Mesenchymal stem cell (in vitro differentiated cells and primary cell): ENCODE results near the gene GCAT.

Experiments used
- DNase-seq: peaks from one replicate; pipeline ENCODE4 v3.0.0-alpha.2; 2013
- H2AFZ ChIP-seq: one replicate; pipeline ENCODE4 v1.6.1; 2013; ENCODE audit warnings: low read depth, mild to moderate bottlenecking, control low read depth, inconsistent platforms, low read length, moderate library complexity
- H2AK5ac ChIP-seq: 2 replicates; pipeline ENCODE4 v1.6.1; 2013; ENCODE audit warnings: low read length, moderate library complexity, mild to moderate bottlenecking, inconsistent platforms; ENCODE audit not compliant: severe bottlenecking
- H2BK120ac ChIP-seq: one replicate; pipeline ENCODE4 v1.6.1; 2013; ENCODE audit warnings: low read depth, mild to moderate bottlenecking, inconsistent platforms, low read length, moderate library complexity
- H2BK12ac ChIP-seq, 2 experiments: one replicate each; pipeline ENCODE4 v1.6.1; 2013; ENCODE audit warnings: inconsistent platforms in 2 of 2, low read length in 2 of 2, mild to moderate bottlenecking in 2 of 2, moderate library complexity in 2 of 2, control low read depth in 1 of 2
- H2BK15ac ChIP-seq: one replicate; pipeline ENCODE4 v1.6.1; 2013; ENCODE audit warnings: mild to moderate bottlenecking, low read depth, inconsistent platforms; ENCODE audit not compliant: poor library complexity, severe bottlenecking
- H2BK5ac ChIP-seq: 2 replicates; pipeline ENCODE4 v1.6.1; 2013; ENCODE audit warnings: low read depth, mild to moderate bottlenecking, low read length, control low read depth, inconsistent platforms; ENCODE audit not compliant: poor library complexity, severe bottlenecking
- H3K14ac ChIP-seq, 2 experiments: one replicate each; pipeline ENCODE4 v1.6.1; 2013; ENCODE audit warnings: inconsistent platforms in 2 of 2, low read length in 2 of 2, control low read depth in 1 of 2, mild to moderate bottlenecking in 1 of 2, moderate library complexity in 1 of 2
- H3K18ac ChIP-seq, 2 experiments: one replicate each; pipeline ENCODE4 v1.6.1; 2013; ENCODE audit warnings: inconsistent platforms in 2 of 2, low read length in 2 of 2, control low read depth in 1 of 2, low read depth in 1 of 2, mild to moderate bottlenecking in 1 of 2
- H3K23ac ChIP-seq, 2 experiments: one replicate each; pipeline ENCODE4 v1.6.1; 2013; ENCODE audit warnings: inconsistent platforms in 2 of 2, low read length in 2 of 2, mild to moderate bottlenecking in 2 of 2, moderate library complexity in 2 of 2, control low read depth in 1 of 2
- H3K27ac ChIP-seq: 2 replicates; pipeline ENCODE4 v1.5.1; 2013; ENCODE audit warnings: mild to moderate bottlenecking, moderate library complexity, low read length, control low read depth, inconsistent platforms; ENCODE audit not compliant: poor library complexity, severe bottlenecking
- H3K27me3 ChIP-seq, 2 experiments: 2 replicates each; pipeline versions ENCODE4 v1.6.1 to v1.7.0; 2013; ENCODE audit warnings: low read length in 2 of 2, mild to moderate bottlenecking in 2 of 2, moderate library complexity in 2 of 2, control low read depth in 1 of 2, inconsistent platforms in 1 of 2; ENCODE audit not compliant: control insufficient read depth in 1 of 2, insufficient read depth in 1 of 2
- H3K36me3 ChIP-seq, 2 experiments: 2 replicates each; pipeline versions ENCODE4 v1.6.1 to v1.7.0; 2013; ENCODE audit warnings: low read length in 2 of 2, control low read depth in 1 of 2, inconsistent platforms in 1 of 2, low read depth in 1 of 2, mild to moderate bottlenecking in 1 of 2; ENCODE audit not compliant: insufficient read depth in 2 of 2, control insufficient read depth in 1 of 2
- H3K4ac ChIP-seq, 2 experiments: one replicate each; pipeline ENCODE4 v1.6.1; 2013; ENCODE audit warnings: inconsistent platforms in 2 of 2, low read length in 2 of 2, mild to moderate bottlenecking in 2 of 2, moderate library complexity in 2 of 2, control low read depth in 1 of 2, low read depth in 1 of 2
- H3K4me1 ChIP-seq: 2 replicates; pipeline ENCODE4 v1.6.1; 2013; ENCODE audit warnings: low read depth, low read length, control low read depth; ENCODE audit not compliant: control insufficient read depth, insufficient read depth
- H3K4me2 ChIP-seq: 2 replicates; pipeline ENCODE4 v1.6.1; 2013; ENCODE audit warnings: low read length, mild to moderate bottlenecking, inconsistent platforms; ENCODE audit not compliant: poor library complexity, severe bottlenecking
- H3K4me3 ChIP-seq, 2 experiments: 2 replicates each; pipeline versions ENCODE4 v1.5.1 to v1.7.0; 2013; ENCODE audit warnings: low read length in 2 of 2, mild to moderate bottlenecking in 2 of 2, control low read depth in 1 of 2, low read depth in 1 of 2; ENCODE audit not compliant: insufficient read depth in 1 of 2
- H3K79me1 ChIP-seq: replicated peaks from 2 replicates; pipeline ENCODE4 v1.6.1; 2013; ENCODE audit warnings: mild to moderate bottlenecking, control low read depth, low read length, inconsistent platforms; ENCODE audit not compliant: poor library complexity, severe bottlenecking
- H3K9ac ChIP-seq: 2 replicates; pipeline ENCODE4 v1.7.0; 2013; ENCODE audit warnings: mild to moderate bottlenecking, low read length, moderate library complexity
- H3K9me3 ChIP-seq: 2 replicates; pipeline ENCODE4 v1.7.0; 2013; ENCODE audit warnings: mild to moderate bottlenecking, low read length; ENCODE audit not compliant: control insufficient read depth
- H4K8ac ChIP-seq: one replicate; pipeline ENCODE4 v1.6.1; 2013; ENCODE audit warnings: inconsistent platforms, mild to moderate bottlenecking, low read length, moderate library complexity
- H4K91ac ChIP-seq: one replicate; pipeline ENCODE4 v1.6.1; 2013; ENCODE audit warnings: mild to moderate bottlenecking, low read length, inconsistent platforms
- WGBS: methylation state at CpG from one replicate; pipeline ENCODE4 v1.1.7; 2013; ENCODE audit warnings: mixed read lengths; 5-methylcytosine and 5-hydroxymethylcytosine counted together

GCAT gene

DNA sequence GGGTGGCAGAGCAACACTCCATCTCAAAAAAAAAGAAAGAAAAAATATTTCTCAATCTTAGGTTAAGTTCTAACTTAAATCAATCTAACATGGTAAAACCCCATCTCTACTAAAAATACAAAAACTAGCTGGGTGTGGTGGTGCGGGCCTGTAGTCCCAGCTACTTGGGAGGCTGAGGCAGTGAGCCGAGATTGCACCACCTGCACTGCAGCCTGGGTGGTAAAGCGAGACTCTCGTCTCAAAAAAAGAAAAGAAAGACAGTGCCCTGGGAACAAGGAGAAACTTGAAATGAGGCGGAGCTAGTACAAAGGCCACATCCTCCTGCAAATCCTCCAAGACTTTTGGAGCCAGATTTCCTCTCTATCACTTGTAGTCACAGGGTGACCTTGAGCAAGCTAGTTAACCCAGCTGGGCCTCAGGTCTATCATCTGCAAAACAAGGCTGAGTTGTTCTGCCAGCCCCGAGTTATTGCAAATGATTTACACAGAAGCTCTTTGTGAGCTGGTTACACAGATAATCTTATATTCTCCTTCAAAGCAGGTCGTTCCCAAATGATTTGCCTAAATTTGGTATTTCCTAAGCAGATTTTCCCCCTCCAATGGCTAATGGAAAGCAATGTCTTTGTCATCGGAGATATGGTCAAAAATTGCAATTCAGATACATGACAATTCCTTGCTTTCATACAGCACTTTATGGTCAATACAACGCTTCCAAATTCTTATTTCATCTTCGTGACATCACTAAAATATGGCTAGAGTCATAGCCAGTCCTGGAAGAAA is 34.5 kb downstream of the GCAT start:
- Histone ChIP-seq H2BK15ac (no peak overlapping the region), H3K27ac (no peak overlapping the region), H3K4me1 (peaks cover 5% of the 10 kb centered on the region), H3K9ac (peak overlapping the region; percentile 91), H4K91ac (no peak overlapping the region), H3K9me3 (no peaks in the 10 kb centered on the region), H3K4me2 (no peak overlapping the region), H3K18ac (no peak overlapping the region), H3K4me3 (peak overlapping the region in 1 of 2 experiments; percentile 91), H3K27me3 (no peaks in the 10 kb centered on the region), H3K79me1 (peaks cover 13% of the 10 kb centered on the region), H2AK5ac (no peak overlapping the region), H2AFZ (no peak overlapping the region), H2BK5ac (no peak overlapping the region), H3K14ac (no peak overlapping the region), H2BK120ac (no peak overlapping the region), H2BK12ac (no peak overlapping the region), H3K36me3 (peaks cover 24 to 26% of the 10 kb centered on the region in 2 experiments), H3K4ac (no peak overlapping the region), H3K23ac (no peak overlapping the region), H4K8ac (no peak overlapping the region)
- no peak for DNase-seq
- 98% methylated on average over 10 of the region's 10 CpGs for WGBS

GRCh38 chr22:37843741-37844089 is 36.0 kb downstream of the GCAT start:
- peak overlapping the region; percentile 72 for H3K4me2 ChIP-seq
- H3K4ac ChIP-seq = peak overlapping the region in 1 of 2 experiments; percentile 88
- H3K4me1 ChIP-seq = peaks cover 10% of the 10 kb centered on the region
- peak overlapping the region; percentile 90 for H2AFZ ChIP-seq
- peak overlapping the region in 1 of 2 experiments; percentile 80 for H2BK12ac ChIP-seq
- no peaks in the 10 kb centered on the region for H3K9me3 ChIP-seq
- H2BK15ac ChIP-seq = no peak overlapping the region
- peaks cover 17% of the 10 kb centered on the region for H3K79me1 ChIP-seq
- H3K4me3 ChIP-seq = peak overlapping the region; percentile 91 to 96
- H3K9ac ChIP-seq = peak overlapping the region; percentile 91
- no peaks in the 10 kb centered on the region for H3K27me3 ChIP-seq
- peaks cover 13 to 15% of the 10 kb centered on the region in 2 experiments for H3K36me3 ChIP-seq
- H2BK120ac ChIP-seq = peak overlapping the region; percentile 82
- WGBS = under 1% methylated on average over 44 of the region's 46 CpGs
- peak overlapping the region; percentile 25 for H4K91ac ChIP-seq
- DNase-seq = peak; percentile 66
- H3K18ac ChIP-seq = peak overlapping the region; percentile 45 to 94
- peak overlapping the region in 1 of 2 experiments; percentile 100 for H3K14ac ChIP-seq
- H3K23ac ChIP-seq = peak overlapping the region in 1 of 2 experiments; percentile 78
- H4K8ac ChIP-seq = no peak overlapping the region
- H3K27ac ChIP-seq = peak overlapping the region; percentile 82
- peak overlapping the region; percentile 89 for H2BK5ac ChIP-seq
- no peak overlapping the region for H2AK5ac ChIP-seq

DNA sequence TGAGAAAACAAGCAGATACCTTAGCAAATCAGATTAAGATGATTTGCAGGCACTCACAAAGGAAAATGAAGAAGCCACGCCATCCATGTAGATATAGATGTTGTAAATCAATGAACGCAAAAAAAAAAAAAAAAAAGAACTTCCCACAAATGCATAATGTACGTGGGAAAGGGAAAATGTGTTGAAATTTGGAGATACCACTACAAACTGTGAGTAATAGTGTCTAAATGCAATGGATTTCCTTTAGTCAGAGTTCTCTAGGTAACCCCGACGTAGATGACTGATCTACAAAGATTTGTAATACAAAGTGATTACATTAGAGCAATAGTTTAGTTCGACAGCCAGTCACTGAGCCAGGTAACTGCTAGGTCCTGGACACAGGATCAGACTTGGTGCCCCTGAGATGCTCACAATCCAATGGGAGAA is 37.2 kb downstream of the GCAT start:
- no peak for DNase-seq
- H2BK120ac ChIP-seq = no peak overlapping the region
- no peak overlapping the region for H3K4me2 ChIP-seq
- H3K4ac ChIP-seq = no peak overlapping the region
- H4K8ac ChIP-seq = no peak overlapping the region
- H2BK5ac ChIP-seq = no peak overlapping the region
- H2BK12ac ChIP-seq = no peak overlapping the region
- no peak overlapping the region for H3K14ac ChIP-seq
- no peaks in the 10 kb centered on the region for H3K9me3 ChIP-seq
- H3K79me1 ChIP-seq = peaks cover 13% of the 10 kb centered on the region
- H3K18ac ChIP-seq = no peak overlapping the region
- H3K27me3 ChIP-seq = no peaks in the 10 kb centered on the region
- peaks cover 3 to 6% of the 10 kb centered on the region in 2 experiments for H3K36me3 ChIP-seq
- H3K9ac ChIP-seq = peak overlapping the region; percentile 91
- H3K4me3 ChIP-seq = peak overlapping the region; percentile 17 to 91
- H2BK15ac ChIP-seq = no peak overlapping the region
- no peak overlapping the region for H4K91ac ChIP-seq
- WGBS = 98% methylated on average over 5 of the region's 6 CpGs
- H2AK5ac ChIP-seq = no peak overlapping the region
- H3K4me1 ChIP-seq = peaks cover 11% of the 10 kb centered on the region
- H2AFZ ChIP-seq = no peak overlapping the region
- H3K27ac ChIP-seq = peak overlapping the region; percentile 72
- H3K23ac ChIP-seq = no peak overlapping the region

DNA sequence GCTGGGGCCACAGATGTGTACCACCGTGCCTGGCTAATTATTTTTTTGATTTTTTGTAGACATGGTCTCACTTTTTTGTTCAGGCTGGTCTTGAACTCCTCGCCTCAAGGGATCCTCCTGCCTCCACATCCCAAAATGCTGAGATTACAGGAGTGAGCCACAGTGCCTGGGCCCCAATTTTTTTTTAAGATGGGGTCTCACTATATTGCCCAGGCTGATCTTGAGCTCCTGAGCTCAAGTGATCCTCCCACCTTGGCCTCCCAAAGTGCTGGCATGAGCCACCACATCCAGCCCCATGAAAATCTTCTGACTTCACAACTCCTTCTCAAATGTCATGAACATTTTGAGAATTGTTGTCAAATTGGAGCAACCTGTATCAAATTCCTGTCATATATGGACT is 38.7 kb downstream of the GCAT start:
- no peak overlapping the region for H2BK15ac ChIP-seq
- H2AFZ ChIP-seq = no peak overlapping the region
- H3K36me3 ChIP-seq = peaks cover 3 to 14% of the 10 kb centered on the region in 2 experiments
- no peak overlapping the region for H2AK5ac ChIP-seq
- H3K9me3 ChIP-seq = no peaks in the 10 kb centered on the region
- H2BK5ac ChIP-seq = no peak overlapping the region
- peaks cover 8% of the 10 kb centered on the region for H3K79me1 ChIP-seq
- no peak overlapping the region for H3K9ac ChIP-seq
- WGBS = 97% methylated on average over 2 of the region's 2 CpGs
- H3K4ac ChIP-seq = no peak overlapping the region
- H3K18ac ChIP-seq = no peak overlapping the region
- no peak overlapping the region for H4K91ac ChIP-seq
- H3K14ac ChIP-seq = no peak overlapping the region
- no peak for DNase-seq
- H3K23ac ChIP-seq = no peak overlapping the region
- H3K4me2 ChIP-seq = no peak overlapping the region
- H3K27ac ChIP-seq = no peak overlapping the region
- H3K27me3 ChIP-seq = no peaks in the 10 kb centered on the region
- H2BK120ac ChIP-seq = no peak overlapping the region
- no peak overlapping the region for H2BK12ac ChIP-seq
- H3K4me1 ChIP-seq = peaks cover 9% of the 10 kb centered on the region
- H3K4me3 ChIP-seq = no peak overlapping the region
- H4K8ac ChIP-seq = no peak overlapping the region
